ENCODE measurements around the gene LDLRAD4.
A peak's percentile ranks its signal among the peaks of the same experiment; 100 is the strongest.
"Not testable (repeated sequence)": the region's sequence is repeated elsewhere in the genome, so short reads cannot be mapped to it uniquely, and the experiment has no call there.

The LDLRAD4 gene

GRCh38 chr18:13481331-13481730, 262.8 kb downstream of the LDLRAD4 start:
- DNase-seq = no peak

- no peak for DNase-seq
Observed at GRCh38 chr18:13481820-13482617, 263.5 kb downstream of the LDLRAD4 start.

GRCh38 chr18:13482618-13482945, 264.0 kb downstream of the LDLRAD4 start:
- no peak for DNase-seq

GRCh38 chr18:13483316-13484270, 265.0 kb downstream of the LDLRAD4 start:
- no peak for DNase-seq

- no peak for DNase-seq
Observed at GRCh38 chr18:13485182-13485581, 266.6 kb downstream of the LDLRAD4 start.

GRCh38 chr18:13485604-13486003, 267.0 kb downstream of the LDLRAD4 start:
- no peak for DNase-seq

- no peak for DNase-seq
Observed at GRCh38 chr18:13486284-13486683, 267.7 kb downstream of the LDLRAD4 start.

- no peak for DNase-seq
Observed at GRCh38 chr18:13486686-13487085, 268.1 kb downstream of the LDLRAD4 start.

- DNase-seq = no peak
Observed at GRCh38 chr18:13487237-13487636, 268.7 kb downstream of the LDLRAD4 start.

- DNase-seq = no peak
Observed at GRCh38 chr18:13488281-13488929, 269.8 kb downstream of the LDLRAD4 start.

- not testable (repeated sequence) for DNase-seq
Observed at GRCh38 chr18:13489303-13489702, 270.7 kb downstream of the LDLRAD4 start.

- no peak for DNase-seq
Observed at GRCh38 chr18:13491138-13491537, 272.6 kb downstream of the LDLRAD4 start.

GRCh38 chr18:13492314-13492713, 273.8 kb downstream of the LDLRAD4 start:
- DNase-seq = no peak

- no peak for DNase-seq
Observed at GRCh38 chr18:13493079-13493478, 274.5 kb downstream of the LDLRAD4 start.

GRCh38 chr18:13493725-13494124, 275.2 kb downstream of the LDLRAD4 start:
- DNase-seq = no peak

- DNase-seq = no peak
Observed at GRCh38 chr18:13494871-13495445, 276.4 kb downstream of the LDLRAD4 start.

- DNase-seq = no peak
Observed at GRCh38 chr18:13495961-13496360, 277.4 kb downstream of the LDLRAD4 start.

- no peak for DNase-seq
Observed at GRCh38 chr18:13496691-13497281, 278.2 kb downstream of the LDLRAD4 start.

- no peak for DNase-seq
Observed at GRCh38 chr18:13499803-13500202, 281.2 kb downstream of the LDLRAD4 start.

GRCh38 chr18:13500227-13500865, 281.8 kb downstream of the LDLRAD4 start:
- DNase-seq = peak; percentile 64

GRCh38 chr18:13500869-13501542, 282.4 kb downstream of the LDLRAD4 start:
- peak; percentile 61 for DNase-seq

GRCh38 chr18:13501543-13501887, 283.0 kb downstream of the LDLRAD4 start:
- DNase-seq = no peak

All from NCI-H1105 (cell line).